Left renal pelvis (tissue), 4 donors: Measurements from ENCODE around the gene LUC7L3. TPM values are rescaled to one million over a fixed set of nuclear protein-coding genes. Genes with fewer than 3 reads are reported as not detected.
A peak's percentile ranks its signal among the peaks of the same experiment; 100 is the strongest.
"Not testable (repeated sequence)": the region's sequence is repeated elsewhere in the genome, so short reads cannot be mapped to it uniquely, and the experiment has no call there.

Experiments
- DNase-seq, 4 donors: peaks; one replicate each; pipeline ENCODE4 v3.0.0-alpha.2; 2013; ENCODE audit warnings: low read depth in 4 of 4, low spot score in 3 of 4
- polyA plus RNA-seq, 4 donors: library from polyadenylated mRNA; unstranded; fragments of 120-200 nt; gene quantifications; one replicate each; pipeline ENCODE4 v1.2.1, GENCODE V29; 2013; ENCODE audit not compliant: insufficient read length in 4 of 4

LUC7L3 gene
- polyA plus RNA-seq: 100 to 1,000 TPM; 490 to 744 (median 572) TPM

GRCh38 chr17:50719144-50719923 is at the start of gene LUC7L3:
TSS of gene LUC7L3 (plus strand) at chr17:50719603. CDS start at chr17:50719733, 130 bp downstream.
- peak; percentile 89 to 93 (median 90) for DNase-seq

- no peak for DNase-seq
Observed at GRCh38 chr17:50672071-50672470, 47.3 kb upstream of the LUC7L3 start.

GRCh38 chr17:50672831-50673551 is 46.4 kb upstream of the LUC7L3 start:
- DNase-seq: no peak

- no peak for DNase-seq
Observed at GRCh38 chr17:50675190-50675589, 44.2 kb upstream of the LUC7L3 start.

GRCh38 chr17:50675627-50676026 is 43.8 kb upstream of the LUC7L3 start:
- no peak for DNase-seq

GRCh38 chr17:50676065-50676975 is 43.1 kb upstream of the LUC7L3 start:
- DNase-seq: no peak

GRCh38 chr17:50677851-50678375 is 41.5 kb upstream of the LUC7L3 start:
- no peak for DNase-seq

- no peak for DNase-seq
Observed at GRCh38 chr17:50679008-50679544, 40.3 kb upstream of the LUC7L3 start.

- no peak for DNase-seq
Observed at GRCh38 chr17:50680126-50680525, 39.3 kb upstream of the LUC7L3 start.

GRCh38 chr17:50680543-50681262 is 38.7 kb upstream of the LUC7L3 start:
- not testable (repeated sequence) for DNase-seq

- DNase-seq: no peak
Observed at GRCh38 chr17:50681263-50682200, 37.9 kb upstream of the LUC7L3 start.

GRCh38 chr17:50682441-50682840 is 37.0 kb upstream of the LUC7L3 start:
- no peak for DNase-seq

- no peak for DNase-seq
Observed at GRCh38 chr17:50682938-50683337, 36.5 kb upstream of the LUC7L3 start.

- DNase-seq: no peak
Observed at GRCh38 chr17:50683434-50684287, 35.7 kb upstream of the LUC7L3 start.

- no peak for DNase-seq
Observed at GRCh38 chr17:50684288-50684611, 35.2 kb upstream of the LUC7L3 start.

- no peak for DNase-seq
Observed at GRCh38 chr17:50684612-50685333, 34.6 kb upstream of the LUC7L3 start.

GRCh38 chr17:50685334-50685665 is 34.1 kb upstream of the LUC7L3 start:
- no peak for DNase-seq
